NAMALWA (cell line): ENCODE results near the gene MS4A2.
"Not testable (repeated sequence)": the region's sequence is repeated elsewhere in the genome, so short reads cannot be mapped to it uniquely, and the experiment has no call there.

Experiments used
- DNase-seq: peaks from one replicate; pipeline ENCODE4 v3.0.0-alpha.2; 2015; ENCODE audit warnings: low spot score

Gene MS4A2

DNA sequence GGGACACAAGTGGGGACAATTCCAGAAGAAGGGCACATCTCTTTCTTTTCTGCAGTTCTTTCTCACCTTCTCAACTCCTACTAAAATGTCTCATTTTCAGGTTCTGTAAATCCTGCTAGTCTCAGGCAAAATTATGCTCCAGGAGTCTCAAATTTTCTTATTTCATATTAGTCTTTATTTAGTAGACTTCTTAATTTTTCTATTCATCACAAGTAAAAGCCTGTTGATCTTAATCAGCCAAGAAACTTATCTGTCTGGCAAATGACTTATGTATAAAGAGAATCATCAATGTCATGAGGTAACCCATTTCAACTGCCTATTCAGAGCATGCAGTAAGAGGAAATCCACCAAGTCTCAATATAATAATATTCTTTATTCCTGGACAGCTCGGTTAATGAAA lies at the start of gene MS4A2:
MS4A2 (plus strand) TSS at position 301 of the 400 bp plus-strand sequence. CDS start 102 bp downstream, outside the sequence.
- no peak for DNase-seq

DNA sequence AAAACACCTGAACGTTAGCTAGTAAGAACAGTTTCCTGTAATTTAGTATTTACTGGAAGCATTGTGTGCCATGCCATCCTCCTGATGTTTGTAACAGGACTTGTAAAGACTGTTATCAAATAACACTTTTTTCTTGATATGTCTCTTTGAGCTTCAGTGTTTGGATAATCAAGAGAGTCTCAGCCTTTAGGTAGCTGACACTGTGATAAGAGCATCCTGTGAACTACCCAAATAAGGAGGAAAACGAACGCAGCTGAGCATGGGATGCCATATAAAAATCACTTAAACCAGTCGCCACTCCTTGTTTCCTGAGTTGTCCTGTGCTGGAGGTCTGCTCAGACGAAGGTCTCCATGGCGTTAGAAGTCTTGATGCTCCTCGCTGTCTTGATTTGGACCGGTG lies 48.4 kb upstream of the MS4A2 start, which contains the start of gene OOSP2:
OOSP2 (plus strand) TSS at position 301 of the 400 bp plus-strand sequence; CDS start at position 352, 51 bp downstream.
- no peak for DNase-seq

DNA sequence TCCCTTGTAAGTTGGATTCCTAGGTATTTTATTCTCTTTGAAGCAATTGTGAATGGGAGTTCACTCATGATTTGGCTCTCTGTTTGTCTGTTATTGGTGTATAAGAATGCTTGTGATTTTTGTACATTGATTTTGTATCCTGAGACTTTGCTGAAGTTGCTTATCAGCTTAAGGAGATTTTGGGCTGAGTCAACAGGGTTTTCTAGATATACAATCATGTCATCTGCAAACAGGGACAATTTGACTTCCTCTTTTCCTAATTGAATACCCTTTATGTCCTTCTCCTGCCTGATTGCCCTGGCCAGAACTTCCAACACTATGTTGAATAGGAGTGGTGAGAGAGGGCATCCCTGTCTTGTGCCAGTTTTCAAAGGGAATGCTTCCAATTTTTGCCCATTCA lies 38.0 kb upstream of the MS4A2 start:
- not testable (repeated sequence) for DNase-seq

DNA sequence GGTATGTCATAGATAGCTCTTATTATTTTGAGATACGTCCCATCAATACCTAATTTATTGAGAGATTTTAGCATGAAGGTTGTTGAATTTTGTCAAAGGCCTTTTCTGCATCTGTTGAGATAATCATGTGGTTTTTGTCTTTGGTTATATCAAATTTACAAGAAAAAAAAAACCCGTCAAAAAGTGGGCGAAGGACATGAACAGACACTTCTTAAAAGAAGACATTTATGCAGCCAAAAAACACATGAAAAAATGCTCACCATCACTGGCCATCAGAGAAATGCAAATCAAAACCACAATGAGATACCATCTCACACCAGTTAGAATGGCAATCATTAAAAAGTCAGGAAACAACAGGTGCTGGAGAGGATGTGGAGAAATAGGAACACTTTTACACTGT lies 37.6 kb upstream of the MS4A2 start:
- DNase-seq = not testable (repeated sequence)

DNA sequence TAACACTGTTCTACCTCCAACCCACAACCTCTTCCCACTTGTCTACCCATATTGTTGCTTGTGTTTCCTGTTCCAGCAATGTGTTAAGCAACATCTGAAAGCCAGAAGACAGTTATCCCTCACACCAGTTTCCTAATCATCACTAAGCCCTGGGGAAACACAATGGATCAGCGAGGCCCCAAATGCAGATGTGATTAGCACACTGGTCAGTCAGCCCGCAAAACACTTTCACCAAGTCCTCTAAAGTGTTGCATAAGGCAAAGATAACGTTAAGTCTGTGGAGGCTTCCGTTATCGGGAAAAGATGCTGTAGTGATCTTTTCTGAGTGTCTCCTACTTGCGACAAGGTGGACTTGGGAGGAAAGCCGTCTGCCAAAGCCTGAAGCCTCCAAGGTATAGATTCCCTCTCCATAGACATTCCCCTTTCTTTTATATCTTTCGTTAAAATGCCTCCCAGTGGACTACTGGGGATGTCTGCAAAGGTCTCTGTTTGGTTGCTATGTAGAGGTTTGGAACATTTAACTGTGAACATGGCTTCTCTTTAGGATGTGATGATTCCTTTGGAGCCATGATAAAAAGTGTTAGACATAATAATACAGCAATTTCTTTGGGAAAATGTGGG lies 32.0 kb upstream of the MS4A2 start, which contains the start of gene MS4A3:
MS4A3 (plus strand) TSS at position 317 of the 621 bp plus-strand sequence. CDS start 4,496 bp downstream, outside the sequence.
- no peak for DNase-seq

DNA sequence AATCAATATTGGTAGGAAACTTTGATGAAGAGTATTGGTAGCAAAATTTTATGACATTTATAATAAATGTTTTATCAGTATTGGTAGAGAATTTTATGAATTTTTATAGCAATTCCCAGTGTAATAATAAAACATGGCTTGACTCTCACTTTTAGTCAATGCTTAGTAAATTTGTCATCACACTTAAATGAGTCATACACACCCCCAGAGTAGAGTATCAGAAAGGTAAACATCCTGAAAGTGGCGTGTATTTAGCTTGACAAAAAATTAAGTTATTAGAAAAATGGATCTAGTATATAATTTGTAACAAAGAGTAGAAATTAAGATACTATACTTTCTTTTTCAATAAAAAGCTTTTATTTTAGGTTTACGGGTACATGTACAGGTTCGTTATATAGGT lies 29.4 kb upstream of the MS4A2 start:
- DNase-seq = no peak

DNA sequence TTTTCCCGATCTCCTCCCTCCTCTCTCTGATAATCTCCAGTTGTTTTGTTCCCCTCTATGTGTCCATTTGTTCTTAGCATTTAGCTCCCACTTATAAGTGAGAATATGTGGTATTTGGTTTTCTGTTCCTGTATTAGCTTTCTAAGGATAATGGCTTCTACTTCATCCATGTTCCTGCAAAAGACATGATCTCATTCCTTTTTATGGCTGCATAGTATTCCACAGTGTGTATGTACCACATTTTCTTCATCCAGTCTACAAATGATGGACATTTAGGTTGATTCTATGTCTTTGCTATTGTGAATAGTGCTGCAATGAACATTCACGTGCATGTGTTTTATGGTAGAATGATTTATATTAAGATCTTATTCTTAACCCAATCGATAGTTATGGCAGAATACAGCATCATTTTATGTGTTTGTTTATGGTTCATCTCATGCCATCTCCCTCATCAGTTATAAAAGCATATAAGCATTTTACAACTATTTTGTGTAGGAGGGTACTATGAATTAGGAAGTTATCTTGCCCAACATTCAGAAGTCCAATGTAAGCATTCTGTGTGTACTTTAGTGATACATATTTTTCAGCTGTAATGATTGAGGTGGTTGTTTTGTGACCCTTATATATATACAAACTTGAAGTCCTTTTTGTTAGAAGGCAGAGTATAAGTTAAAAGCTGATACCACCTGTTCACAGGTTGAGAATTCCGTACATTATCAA lies 28.8 kb upstream of the MS4A2 start:
- no peak for DNase-seq

DNA sequence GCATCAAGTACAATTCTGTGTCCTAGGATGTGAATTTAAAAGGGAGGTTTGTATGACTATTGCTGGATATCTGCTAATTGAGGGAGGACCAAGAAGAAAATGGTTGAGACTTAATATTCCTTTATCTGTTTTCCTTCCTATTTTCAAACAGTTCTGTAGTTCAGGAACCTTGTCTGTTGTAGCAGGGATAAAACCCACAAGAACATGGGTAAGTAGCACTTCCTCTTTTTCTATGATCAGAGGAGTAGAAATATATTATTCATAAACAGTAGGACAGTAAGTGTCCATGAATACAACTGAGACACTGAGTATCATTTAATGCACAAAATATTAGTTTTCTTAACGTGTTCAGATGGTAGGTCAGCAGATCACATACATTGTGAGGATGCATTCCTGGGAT lies 24.4 kb upstream of the MS4A2 start:
- DNase-seq = peak; percentile 12

DNA sequence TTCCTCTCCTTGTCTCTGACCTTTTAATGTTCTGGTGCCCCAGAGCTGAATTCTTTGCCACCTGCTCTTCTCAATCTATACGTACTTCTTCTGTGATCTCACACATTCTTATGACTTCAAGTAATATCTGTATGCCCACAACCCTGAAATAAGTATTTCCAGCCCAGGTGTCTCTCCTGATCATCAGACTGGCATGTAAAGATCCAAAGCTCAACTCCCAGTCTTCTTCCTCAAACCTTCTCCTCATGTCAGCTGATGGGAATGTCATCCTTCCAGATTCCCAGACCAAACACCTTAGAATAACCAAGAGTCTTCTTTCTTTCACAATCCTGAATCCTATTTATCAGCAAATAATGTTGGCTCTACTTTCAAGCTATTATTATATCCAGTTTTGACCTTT lies 22.7 kb upstream of the MS4A2 start:
- DNase-seq = no peak

DNA sequence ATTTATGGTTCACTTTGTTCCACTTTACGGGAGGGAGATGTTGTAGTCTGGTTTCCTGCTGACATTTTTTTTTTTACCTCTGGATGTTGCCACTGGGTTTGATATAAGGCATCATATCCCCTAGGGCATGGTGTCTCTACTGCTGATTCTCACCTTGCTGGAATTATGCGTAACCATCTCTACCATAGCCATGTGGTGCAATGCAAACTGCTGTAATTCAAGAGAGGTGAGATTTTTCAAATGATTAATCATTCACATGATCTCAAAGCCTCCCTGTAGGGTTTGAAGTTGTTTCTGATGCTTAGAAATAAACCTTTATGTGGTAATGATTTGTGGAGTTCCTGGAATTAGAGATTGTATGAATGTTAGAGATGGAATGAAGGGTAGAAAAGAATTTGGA lies 19.0 kb upstream of the MS4A2 start:
- no peak for DNase-seq

DNA sequence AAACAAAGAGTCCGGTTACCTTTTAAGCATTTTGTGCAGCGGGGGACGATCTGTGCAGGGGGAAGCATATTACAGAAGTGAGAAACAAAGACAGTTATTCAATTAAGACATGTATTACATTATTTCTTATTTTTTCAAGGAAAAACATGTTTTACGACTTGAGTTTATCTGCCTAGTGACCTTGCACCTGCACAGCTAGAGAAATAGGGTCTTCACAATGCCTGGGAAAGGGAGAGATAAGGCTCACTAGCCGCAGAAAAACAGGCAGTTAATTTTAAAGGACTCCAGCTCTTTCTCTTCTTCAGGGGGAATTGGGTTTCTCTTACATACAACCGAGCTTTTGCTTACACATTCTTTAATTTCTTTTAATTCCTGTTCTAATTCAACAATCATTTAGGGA lies 16.8 kb upstream of the MS4A2 start:
- DNase-seq = not testable (repeated sequence)

DNA sequence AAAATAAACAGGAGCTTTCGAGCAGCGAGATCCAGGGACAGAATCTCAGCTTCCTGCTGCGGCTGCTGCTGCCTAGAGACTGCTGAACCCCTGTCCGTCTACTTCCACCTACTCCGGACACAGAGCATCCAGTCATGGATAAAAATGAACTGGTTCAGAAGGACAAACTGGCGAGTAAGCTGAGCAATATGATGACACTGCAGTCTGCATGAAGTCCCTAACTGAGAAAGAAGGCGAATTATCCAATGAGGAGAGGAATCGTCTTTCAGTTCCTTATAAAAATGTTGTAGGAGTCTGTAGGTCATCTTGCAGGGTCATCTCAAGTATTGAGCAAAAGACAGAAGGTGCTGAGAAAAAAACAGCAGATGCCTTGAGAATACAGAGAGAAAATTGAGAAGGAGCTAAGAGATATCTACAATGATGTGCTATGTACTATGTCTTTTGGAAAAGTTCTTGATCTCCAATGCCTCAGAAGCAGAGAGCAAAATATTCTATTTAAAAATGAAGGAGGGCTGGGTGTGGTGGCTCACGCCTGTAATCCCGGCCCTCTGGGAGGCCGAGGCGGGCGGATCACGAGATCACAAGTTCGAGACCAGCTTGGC lies 11.1 kb upstream of the MS4A2 start:
- no peak for DNase-seq

DNA sequence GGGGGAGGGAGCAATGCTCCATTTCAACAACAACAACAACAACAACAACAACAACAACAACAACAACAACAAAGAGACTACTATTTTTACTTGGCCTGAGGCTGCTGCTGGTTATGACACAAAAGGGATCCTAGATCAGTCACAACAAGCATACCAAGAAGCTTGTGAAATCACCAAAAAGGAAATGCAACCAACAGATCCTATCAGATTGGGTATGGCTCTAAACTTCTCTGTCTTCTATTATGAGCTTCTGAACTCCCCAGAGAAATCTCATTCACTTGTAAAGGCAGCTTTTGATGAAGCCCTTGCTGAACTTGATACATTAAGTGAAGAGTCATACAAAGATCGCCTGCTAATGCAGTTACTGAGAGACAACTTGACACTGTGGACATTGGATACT lies 10.5 kb upstream of the MS4A2 start:
- no peak for DNase-seq

DNA sequence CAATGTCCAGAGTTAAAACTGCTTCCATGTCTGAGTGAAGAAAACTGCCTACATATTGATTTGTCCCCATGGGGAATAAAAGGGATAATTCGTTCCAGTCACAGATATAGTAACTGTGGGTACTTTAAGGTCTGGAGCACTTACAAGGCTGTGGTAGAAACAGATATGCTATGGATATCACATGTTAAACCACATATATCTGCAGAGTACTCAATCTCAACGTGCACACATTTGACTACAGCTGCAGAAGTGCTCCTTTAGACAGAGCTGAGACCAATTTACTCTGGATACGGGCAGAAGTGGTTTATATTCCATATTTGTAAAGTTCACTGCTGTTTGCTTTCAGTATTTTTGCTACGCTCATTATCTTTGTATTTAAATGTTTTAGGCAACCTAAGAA lies 9.7 kb upstream of the MS4A2 start:
- DNase-seq = no peak

DNA sequence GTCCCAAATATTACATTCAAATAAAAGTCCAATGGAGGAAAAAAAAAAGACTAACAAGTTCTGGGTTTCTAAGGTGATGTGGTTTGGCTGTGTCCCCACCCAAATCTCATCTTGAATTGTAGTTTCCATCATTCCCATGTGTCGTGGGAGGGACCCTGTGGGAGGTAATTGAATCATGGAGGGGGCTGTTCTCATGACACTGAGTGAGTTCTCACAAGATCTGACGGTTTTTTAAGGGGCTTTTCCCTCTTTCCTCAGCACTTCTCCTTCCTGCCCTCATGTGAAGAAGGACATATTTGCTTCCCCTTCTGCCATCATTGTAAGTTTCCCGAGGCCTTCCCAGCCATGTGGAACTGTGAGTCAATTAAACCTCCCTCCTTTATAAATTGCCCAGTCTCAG lies 7.9 kb upstream of the MS4A2 start:
- no peak for DNase-seq

DNA sequence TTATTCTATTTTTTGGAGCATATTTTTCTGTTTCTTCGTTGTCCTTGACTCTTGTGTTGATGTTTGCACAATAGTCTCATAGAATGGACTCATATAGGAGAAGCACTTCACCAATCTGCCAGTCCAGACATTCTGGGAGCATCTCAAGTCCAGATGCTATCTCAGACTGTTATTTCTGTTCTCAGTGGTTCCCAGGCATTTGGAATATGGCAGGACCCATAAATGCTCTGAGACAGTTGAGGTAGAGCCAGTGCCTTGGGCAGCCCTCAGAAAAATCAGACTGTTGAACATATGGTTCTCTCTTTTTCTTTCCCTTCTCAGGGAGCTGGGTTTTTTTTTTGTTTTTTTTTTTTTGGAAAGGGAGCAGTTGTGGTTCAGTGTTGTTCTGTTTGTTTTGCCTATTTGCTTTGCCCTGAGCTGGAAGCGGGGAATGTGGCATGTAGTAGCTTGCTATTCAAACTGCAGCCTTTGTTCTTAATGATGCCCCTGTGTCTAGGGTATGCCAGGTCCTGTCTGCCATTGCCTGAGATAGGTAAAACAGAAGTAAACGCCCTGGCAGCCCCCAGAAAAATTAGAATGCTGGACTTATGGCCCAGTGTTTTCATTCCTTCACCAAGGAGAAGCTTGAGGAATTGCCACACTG lies 3.7 kb upstream of the MS4A2 start:
- DNase-seq = no peak

DNA sequence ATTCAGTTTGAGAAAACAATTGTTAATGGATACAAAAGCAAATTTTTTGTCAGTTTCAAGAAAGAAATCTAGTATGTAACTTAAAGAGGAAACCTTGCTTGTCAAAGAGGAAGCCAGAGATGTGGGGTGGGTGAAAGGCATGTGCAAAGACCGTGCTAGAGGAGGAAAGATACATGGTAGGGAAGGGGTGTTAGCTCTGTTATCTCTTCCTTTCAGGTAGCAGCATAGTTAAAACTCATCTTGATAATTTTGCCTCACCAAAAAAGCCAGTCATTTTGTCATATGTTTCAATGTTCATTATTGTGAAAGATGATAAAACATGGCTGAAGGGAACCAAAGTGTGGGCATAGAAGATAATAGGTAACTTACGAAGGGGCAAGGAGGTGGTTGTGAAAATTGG lies 2.6 kb upstream of the MS4A2 start:
- DNase-seq = no peak

DNA sequence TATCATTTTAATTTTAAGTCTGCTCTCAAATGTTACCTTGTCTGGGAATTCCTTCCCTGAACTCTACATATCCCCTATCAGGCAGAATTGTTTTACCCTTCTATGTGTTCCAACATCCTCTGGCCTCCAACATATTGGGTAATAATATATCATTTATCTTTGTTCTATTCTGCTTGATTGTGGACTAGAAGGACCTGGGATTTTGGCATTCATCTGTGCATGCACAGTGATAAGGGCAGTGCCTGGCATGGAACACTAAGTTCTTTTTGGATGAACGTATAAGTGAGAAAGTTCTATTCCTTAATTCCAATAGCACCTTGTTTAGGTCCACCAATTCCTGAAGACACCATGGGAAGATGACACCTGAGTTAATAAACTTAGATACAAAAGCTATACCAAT lies 1.2 kb upstream of the MS4A2 start:
- no peak for DNase-seq

DNA sequence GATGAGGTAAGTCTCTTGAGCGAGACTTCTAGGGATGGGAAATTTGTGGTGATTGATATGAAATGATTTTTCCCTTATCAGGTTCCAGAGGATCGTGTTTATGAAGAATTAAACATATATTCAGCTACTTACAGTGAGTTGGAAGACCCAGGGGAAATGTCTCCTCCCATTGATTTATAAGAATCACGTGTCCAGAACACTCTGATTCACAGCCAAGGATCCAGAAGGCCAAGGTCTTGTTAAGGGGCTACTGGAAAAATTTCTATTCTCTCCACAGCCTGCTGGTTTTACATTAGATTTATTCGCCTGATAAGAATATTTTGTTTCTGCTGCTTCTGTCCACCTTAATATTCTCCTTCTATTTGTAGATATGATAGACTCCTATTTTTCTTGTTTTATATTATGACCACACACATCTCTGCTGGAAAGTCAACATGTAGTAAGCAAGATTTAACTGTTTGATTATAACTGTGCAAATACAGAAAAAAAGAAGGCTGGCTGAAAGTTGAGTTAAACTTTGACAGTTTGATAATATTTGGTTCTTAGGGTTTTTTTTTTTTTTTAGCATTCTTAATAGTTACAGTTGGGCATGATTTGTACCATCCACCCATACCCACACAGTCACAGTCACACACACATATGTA lies 7.1 kb downstream of the MS4A2 start:
- DNase-seq = no peak

DNA sequence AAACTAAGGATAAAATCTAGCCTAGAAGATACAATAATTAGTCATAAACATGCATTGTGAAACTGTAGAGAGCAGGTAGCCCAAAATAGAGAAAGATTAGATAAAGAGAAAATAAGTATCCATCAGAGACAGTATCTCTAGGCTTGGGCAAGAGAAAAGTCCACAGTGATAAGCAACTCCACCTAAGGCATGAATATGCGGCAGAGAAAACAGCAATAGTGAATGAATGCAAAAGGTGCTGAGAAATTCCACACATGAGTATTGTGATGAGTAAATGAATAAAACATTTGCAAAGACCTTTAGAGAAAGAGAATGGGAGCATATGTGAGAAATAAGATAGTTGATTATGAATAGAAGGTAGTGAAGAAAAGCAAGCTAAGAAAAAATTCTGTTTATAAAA lies 8.7 kb downstream of the MS4A2 start:
- no peak for DNase-seq

DNA sequence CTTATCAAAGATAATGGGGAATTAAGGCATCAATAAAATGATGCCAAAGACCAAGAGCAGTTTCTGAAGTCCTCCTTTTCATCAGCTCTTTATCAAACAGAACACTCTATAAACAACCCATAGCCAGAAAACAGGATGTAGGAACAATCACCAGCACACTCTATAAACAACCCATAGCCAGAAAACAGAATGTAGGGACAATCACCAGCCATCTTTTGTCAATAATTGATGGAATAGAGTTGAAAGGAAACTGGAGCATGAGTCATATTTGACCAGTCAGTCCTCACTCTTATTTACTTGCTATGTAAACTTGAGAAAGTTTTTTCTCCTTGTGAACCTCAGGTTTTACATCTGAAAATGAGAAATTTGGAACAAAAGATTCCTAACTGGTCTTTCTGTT lies 10.0 kb downstream of the MS4A2 start:
- no peak for DNase-seq

DNA sequence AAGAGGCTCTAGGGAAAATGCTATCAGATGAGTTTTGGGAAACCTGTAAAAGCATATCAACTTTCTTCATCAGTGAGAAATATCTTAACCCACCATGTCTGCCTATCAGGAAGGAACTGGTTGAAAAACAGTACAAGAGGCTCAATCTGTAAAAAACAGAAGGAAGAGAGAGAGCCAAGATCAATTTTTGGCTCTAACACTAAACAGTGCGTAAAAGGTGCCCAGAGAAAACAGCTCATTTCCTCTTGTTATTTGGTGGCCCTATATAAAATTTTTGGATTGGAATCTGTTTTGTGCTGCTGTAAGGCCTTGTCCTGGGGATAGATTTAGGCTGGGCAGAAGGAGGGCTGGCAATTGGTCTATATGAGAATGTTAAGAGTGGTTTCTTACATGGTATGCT lies 12.1 kb downstream of the MS4A2 start:
- DNase-seq = no peak
